ENCODE results near the gene BEST3.
"Not testable (repeated sequence)": the region's sequence is repeated elsewhere in the genome, so short reads cannot be mapped to it uniquely, and the experiment has no call there.

The BEST3 gene

DNA sequence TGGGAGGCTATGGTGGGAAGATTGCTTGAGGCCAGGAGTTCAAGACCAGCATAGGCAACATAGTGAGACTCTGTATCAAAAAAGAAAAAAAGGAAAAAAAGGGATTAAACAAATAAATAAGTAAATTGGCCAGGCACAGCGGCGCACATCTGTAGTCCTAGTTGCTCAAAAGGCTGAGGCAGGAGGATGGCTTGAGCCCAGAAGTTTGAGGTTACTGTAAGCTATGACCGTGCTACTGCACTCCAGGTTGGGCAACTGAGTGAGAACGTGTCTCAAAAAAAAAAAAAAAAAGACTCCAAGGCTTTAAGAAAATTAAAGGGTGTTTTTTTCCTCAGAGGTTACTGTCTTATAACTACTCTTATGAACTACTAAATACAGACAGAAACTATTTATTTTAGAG, 11.7 kb downstream of the BEST3 start:
- no peak for DNase-seq

DNA sequence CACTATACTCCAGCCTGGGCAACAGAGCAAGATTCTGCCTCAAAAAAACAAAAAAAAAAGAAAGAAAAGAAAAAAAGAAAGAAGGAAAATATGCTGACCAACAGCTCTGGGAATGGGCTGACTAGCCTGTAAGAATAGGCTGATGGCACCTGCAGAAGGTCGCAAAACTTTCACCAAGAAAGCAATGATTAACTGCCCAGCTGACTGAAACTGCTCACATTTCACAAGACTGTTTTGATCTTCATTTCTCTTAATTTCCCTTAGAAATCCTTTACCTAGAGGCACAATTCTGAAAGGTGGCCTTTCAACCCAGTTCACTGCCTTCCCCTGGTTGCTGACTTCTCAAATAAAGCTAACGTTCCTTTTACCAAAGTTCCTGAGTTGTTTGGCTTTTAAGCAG, 12.4 kb downstream of the BEST3 start:
- DNase-seq = no peak

GRCh38 chr12:69685810-69686209, 13.3 kb downstream of the BEST3 start:
- no peak for DNase-seq

GRCh38 chr12:69684466-69684865, 14.6 kb downstream of the BEST3 start:
- DNase-seq = no peak

DNA sequence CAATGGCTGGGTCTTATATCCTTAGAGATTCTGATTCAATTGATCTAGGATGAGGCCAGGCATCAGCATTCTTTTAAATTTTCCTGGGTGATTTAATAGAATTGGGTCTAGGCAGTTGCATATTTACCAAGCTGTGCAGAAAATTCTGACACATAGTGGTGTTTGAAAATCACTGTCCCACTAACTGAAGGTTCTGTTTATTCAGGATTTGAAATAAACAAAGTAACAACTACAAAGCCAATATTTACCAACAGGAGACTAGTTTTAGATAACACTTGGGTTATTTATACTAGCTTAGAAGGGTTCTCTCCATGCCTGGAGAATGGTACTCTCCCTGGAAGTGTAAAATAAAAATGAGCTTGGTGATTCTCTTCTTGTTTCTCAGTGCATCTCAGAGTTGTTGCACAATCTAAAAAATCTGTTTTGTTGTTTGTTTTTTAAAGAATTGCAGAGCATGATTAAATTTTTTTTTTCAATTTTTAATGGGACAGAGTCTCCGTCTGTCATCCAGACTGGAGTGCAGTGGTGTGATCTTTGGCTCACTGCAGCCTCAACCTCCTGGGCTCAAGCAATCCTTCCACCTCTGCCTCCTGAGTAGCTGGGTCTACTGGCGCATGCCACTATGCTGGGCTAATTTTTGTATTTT, 16.9 kb downstream of the BEST3 start:
- DNase-seq = no peak

- DNase-seq = no peak
These were observed 20.0 kb downstream of the BEST3 start for GRCh38 chr12:69679119-69679518.

DNA sequence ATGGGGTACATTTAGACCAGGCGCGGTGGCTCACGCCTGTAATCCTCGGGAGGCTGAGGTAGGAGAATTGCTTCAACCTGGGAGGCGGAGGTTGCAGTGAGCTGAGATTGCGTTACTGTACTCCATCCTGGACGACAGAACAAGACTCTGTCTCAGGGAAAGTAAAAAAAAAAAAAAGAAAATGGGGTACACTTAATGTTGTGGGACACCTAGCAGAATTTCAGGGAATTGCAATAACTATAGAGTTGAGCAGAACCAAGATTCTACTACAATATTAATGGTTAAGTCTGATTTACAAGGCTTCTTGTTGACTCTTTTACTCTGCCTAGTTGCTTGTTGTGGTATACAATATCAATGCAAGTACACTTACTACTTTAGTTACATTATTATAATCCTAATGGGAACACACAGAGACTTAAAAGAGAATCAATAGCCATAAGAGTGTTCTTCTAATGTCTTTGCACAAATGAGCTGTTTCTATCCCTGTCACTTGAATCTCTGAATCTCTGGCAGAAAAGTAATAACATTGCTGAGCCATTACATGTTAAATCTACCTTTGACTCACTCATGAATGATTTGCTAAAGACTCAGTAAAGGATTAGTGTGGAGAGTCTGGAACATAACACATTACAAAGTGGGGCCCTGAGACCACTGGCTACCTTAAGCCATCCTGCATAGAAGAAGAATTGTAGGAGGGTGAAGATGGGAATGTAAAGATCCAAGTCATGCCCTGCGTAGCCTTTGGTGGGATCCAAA, 22.7 kb downstream of the BEST3 start:
- no peak for DNase-seq

- no peak for DNase-seq
These were observed 26.9 kb downstream of the BEST3 start for GRCh38 chr12:69672195-69672594.

DNA sequence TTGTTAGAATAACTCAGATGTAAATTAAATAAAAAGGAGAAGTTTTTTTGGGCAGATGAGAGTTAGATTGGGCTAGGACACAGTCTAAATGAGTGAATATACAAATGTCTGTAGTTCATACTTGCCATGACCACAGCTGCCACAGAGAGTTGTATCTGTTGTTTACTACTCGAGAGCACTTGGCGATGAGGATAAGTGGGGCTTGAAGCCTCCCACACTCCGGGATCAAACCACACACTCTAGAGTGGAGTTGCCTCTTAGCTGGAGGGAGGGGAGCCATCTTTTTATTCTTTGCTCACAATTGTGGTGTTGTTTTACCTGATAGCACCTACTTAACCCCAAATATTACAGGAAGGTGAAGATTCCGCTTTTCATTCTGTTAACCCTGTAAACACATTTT, 27.5 kb downstream of the BEST3 start:
- no peak for DNase-seq

DNA sequence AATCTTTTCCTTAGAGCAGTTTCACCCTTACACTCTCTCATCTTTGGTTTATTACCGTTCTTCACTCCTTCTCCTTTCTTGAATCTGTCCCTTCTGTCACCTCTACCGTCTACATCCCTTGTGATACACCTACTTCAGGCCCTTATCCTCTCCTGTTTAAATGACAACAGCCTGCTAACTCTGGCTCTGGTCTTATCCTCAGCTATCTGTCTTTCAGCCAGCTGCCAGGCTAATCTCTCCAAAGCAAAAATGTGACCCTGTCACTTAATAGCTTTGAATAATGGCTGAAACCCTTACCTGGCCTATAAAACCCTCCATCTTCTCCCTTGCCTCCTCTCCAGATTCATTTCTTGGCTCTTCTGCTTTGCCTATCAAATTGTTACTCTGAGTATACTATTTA, 32.3 kb downstream of the BEST3 start:
- DNase-seq = no peak

GRCh38 chr12:69664930-69665377, 34.1 kb downstream of the BEST3 start:
- not testable (repeated sequence) for DNase-seq

- DNase-seq = no peak
These were observed 35.4 kb downstream of the BEST3 start for GRCh38 chr12:69663726-69664125.

- no peak for DNase-seq
These were observed 36.3 kb downstream of the BEST3 start for GRCh38 chr12:69662764-69663163.

GRCh38 chr12:69661386-69661785, 37.7 kb downstream of the BEST3 start:
- no peak for DNase-seq

GRCh38 chr12:69660164-69660863, 38.8 kb downstream of the BEST3 start:
- DNase-seq = no peak

GRCh38 chr12:69658203-69658602, 40.9 kb downstream of the BEST3 start:
- no peak for DNase-seq

GRCh38 chr12:69657376-69658137, 41.5 kb downstream of the BEST3 start:
- DNase-seq = no peak

DNA sequence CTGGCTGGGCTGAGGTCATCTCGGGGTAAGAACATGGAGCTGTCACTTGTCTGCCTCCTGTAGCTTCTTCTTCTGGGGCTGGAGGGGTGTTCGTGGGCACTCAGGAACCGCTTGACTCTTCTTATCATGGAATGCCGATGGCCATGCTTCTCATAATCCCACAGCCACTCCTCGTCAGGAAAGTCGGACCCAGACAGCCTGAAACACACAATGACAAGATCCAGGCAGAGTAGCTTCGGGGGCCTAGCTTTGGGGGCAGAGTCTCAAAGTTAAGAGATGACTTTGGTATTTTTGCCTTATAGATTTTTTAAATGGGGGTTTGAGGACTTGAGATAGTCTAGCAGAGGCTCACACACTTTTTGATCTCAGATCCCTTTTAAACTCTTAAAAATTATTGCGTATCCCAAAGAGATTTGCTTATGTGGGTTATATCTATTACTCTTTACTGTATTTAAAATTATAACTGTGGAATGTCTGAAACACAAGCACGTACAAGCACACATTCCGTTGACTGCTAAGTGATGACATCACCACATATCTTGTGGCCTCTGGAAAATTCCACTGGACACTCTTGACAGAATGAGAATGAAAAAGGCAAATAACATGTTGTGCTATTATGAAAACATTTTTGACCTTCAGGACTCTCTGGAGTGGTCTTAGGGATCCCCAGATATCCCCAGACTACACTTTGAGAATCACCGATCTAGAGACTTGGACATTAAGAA, 43.3 kb downstream of the BEST3 start:
- DNase-seq = no peak

GRCh38 chr12:69653703-69654102, 45.4 kb downstream of the BEST3 start:
- no peak for DNase-seq

DNA sequence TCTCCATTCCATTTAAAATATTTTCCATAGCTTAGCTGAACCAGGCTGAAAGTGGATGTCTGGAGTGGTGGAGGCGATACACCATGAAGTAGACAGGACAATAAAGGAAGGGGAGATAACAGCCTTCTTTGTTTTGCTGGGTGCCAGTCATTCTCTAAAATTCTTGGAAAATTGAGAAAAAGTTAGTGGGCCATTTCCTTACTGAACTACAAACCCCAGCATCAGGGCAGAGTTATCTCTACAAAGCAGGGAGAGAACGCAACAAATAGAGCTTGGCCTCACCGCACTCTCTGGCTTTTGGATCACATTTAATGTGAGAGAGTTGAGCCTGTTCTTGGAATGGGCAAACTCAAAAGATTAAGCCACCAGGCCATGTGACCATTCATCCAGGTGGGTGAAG, 47.2 kb downstream of the BEST3 start:
- no peak for DNase-seq

DNA sequence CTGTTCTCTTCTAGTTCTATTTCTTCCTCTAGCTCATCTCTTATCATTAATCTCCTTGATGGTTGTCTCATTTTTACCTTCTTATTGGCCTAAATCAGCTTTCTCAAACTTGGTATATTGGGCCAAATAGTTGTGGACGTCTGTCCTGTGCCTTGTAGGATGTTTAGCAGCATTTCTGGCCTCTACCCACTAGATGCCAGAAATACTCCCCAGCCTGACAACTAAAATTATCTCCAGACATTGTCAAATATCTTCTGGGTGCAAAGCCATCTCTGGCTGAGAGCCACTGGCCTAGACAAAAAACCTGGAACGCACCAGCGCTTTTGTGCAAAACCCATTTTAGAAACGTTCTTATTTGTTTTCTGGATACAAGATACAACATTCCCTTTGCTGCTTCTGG, 49.6 kb downstream of the BEST3 start:
- DNase-seq = no peak

DNA sequence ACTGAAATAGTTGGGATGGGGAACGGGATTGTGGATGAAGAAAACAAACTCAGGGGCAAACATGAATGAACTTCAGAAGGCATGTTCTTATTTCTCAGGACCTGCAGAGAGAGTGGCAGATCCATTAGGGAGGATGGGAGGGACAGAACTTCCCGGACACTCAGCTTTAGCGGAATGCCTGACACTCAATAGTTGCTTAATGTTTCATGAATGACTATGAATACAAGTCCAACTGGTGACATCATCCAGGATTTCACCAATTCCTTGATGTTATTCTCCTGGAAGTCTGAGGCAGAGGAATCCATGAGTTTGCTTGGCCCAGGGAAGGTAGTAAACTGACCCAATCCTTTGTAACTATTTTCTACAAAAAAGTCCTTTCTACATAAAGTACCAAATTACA, 50.6 kb downstream of the BEST3 start:
- no peak for DNase-seq

GRCh38 chr12:69647178-69647577, 51.9 kb downstream of the BEST3 start:
- DNase-seq = no peak
